ENCODE results near the gene PAQR5.
"Not testable (repeated sequence)": the region's sequence is repeated elsewhere in the genome, so short reads cannot be mapped to it uniquely, and the experiment has no call there.

The PAQR5 gene

GRCh38 chr15:69424001-69424400, 125.3 kb downstream of the PAQR5 start:
- DNase-seq (ENCODE audit: low read depth in 2 of 2): peak in 1 of 2 experiments; percentile 18

GRCh38 chr15:69424748-69425413, 126.2 kb downstream of the PAQR5 start:
- DNase-seq (ENCODE audit: low read depth in 2 of 2): no peak

- DNase-seq (ENCODE audit: low read depth in 2 of 2): no peak
These were observed 135.1 kb downstream of the PAQR5 start for GRCh38 chr15:69433831-69434230.

- DNase-seq (ENCODE audit: low read depth in 2 of 2): no peak
These were observed 135.5 kb downstream of the PAQR5 start for GRCh38 chr15:69434238-69434637.

- DNase-seq (ENCODE audit: low read depth in 2 of 2): no peak
These were observed 136.0 kb downstream of the PAQR5 start for GRCh38 chr15:69434679-69435078.

- no peak for DNase-seq (ENCODE audit: low read depth in 2 of 2)
These were observed 137.3 kb downstream of the PAQR5 start for GRCh38 chr15:69435985-69436384.

GRCh38 chr15:69436951-69437350, 138.2 kb downstream of the PAQR5 start:
- DNase-seq (ENCODE audit: low read depth in 2 of 2): no peak

GRCh38 chr15:69439623-69440022, 140.9 kb downstream of the PAQR5 start:
- no peak for DNase-seq (ENCODE audit: low read depth in 2 of 2)

- no peak for DNase-seq (ENCODE audit: low read depth in 2 of 2)
These were observed 144.4 kb downstream of the PAQR5 start for GRCh38 chr15:69443032-69443611.

- DNase-seq (ENCODE audit: low read depth in 2 of 2): no peak
These were observed 146.0 kb downstream of the PAQR5 start for GRCh38 chr15:69444686-69445085.

- no peak for DNase-seq (ENCODE audit: low read depth in 2 of 2)
These were observed 148.2 kb downstream of the PAQR5 start for GRCh38 chr15:69446953-69447352.

GRCh38 chr15:69450221-69450620, 151.5 kb downstream of the PAQR5 start:
- not testable (repeated sequence) for DNase-seq (ENCODE audit: low read depth in 2 of 2)

- no peak for DNase-seq (ENCODE audit: low read depth in 2 of 2)
These were observed 152.4 kb downstream of the PAQR5 start for GRCh38 chr15:69450968-69451695.

- no peak for DNase-seq (ENCODE audit: low read depth in 2 of 2)
These were observed 153.4 kb downstream of the PAQR5 start for GRCh38 chr15:69451951-69452691.

- peak; percentile 91 for DNase-seq (ENCODE audit: low read depth in 2 of 2)
These were observed 154.2 kb downstream of the PAQR5 start, which contains the start of gene RPLP1 for GRCh38 chr15:69452692-69453521. RPLP1 (plus strand) TSS chr15:69452818; CDS start chr15:69452949, 131 bp downstream.

- DNase-seq (ENCODE audit: low read depth in 2 of 2): no peak
These were observed 156.2 kb downstream of the PAQR5 start for GRCh38 chr15:69454953-69455352.

- DNase-seq (ENCODE audit: low read depth in 2 of 2): no peak
These were observed 157.8 kb downstream of the PAQR5 start for GRCh38 chr15:69456208-69457166.

All from fibroblast of skin of left quadriceps (primary cell).